OCI-LY7 (cell line): ENCODE measurements around the gene DPYSL5.

Experiments used
- CTCF ChIP-seq: fragments of 200-600 bp; sonication (generic); conservative IDR thresholded peaks from 2 replicates; pipeline ENCODE4 v1.5.1; 2014; ENCODE audit warnings: mild to moderate bottlenecking, antibody characterized with exemption, low read length, moderate library complexity, mixed read lengths
- EZH2phosphoT487 ChIP-seq: fragments of 200-600 bp; sonication (generic); IDR thresholded peaks from 2 replicates; pipeline ENCODE4 v1.6.1; 2018; ENCODE audit warnings: low read depth, borderline replicate concordance, mild to moderate bottlenecking, mixed run types, antibody characterized with exemption, low read length, moderate library complexity, mixed read lengths

- TF ChIP-seq CTCF (no peak), EZH2phosphoT487 (no peak)
These were observed 2.1 kb downstream of the DPYSL5 start for GRCh38 chr2:26850000-26850431.
